GM12878 (cell line): Measurements from ENCODE around the gene CAMTA2. TPM values are rescaled to one million over a fixed set of nuclear protein-coding genes. Genes with fewer than 3 reads are reported as not detected.

ENCODE experiments used
- ATAC-seq: fragments of 200-7000 bp; cut with Tn5 transposase; 3 replicates; pipeline ENCODE4 v1.9.1; 2020; ENCODE audit warnings: mild to moderate bottlenecking, moderate library complexity
- BruUV-seq: library from RNA; stranded (reverse); fragments of 400-500 nt; replicated peaks from 2 replicates; lab custom pipeline; 2021; lab: Mats Ljungman, UMichigan
- CTCF ChIA-PET: fragments of 300-600 bp; sonication (Branson Sonifier 250); formaldehyde crosslinking; extraction: SDS; loops from one replicate; lab custom pipeline; 2021; ENCODE audit warnings: inconsistent platforms; lab: Yijun Ruan, JAX
- POLR2A ChIA-PET: fragments of 350-600 bp; formaldehyde crosslinking; extraction: SDS; loops from one replicate; lab custom pipeline; 2021; ENCODE audit warnings: inconsistent platforms; lab: Charles Lee
- RAD21 ChIA-PET: fragments of 300-600 bp; sonication (Branson Sonifier 250); formaldehyde crosslinking; loops from one replicate; lab custom pipeline; 2023; ENCODE audit warnings: antibody characterized with exemption; ENCODE audit not compliant: unreplicated experiment; lab: Charles Lee
- SMC1A ChIA-PET: fragments of 300-600 bp; sonication (Branson Sonifier 250); formaldehyde crosslinking; loops from one replicate; lab custom pipeline; 2023; ENCODE audit not compliant: unreplicated experiment, uncharacterized antibody; lab: Charles Lee
- DNase-seq: peaks from one replicate; pipeline ENCODE4 v3.0.0-alpha.2; 2011; ENCODE audit warnings: low read depth, low spot score
- FAIRE-seq: peaks from 3 replicates; lab custom pipeline; 2011; peaks lifted over from hg19 to GRCh38; lab: Jason Lieb, UNC
- H2AFZ ChIP-seq: 2 replicates; pipeline ENCODE4 v1.6.0; 2011; ENCODE audit warnings: low read depth, low read length, control low read depth; ENCODE audit not compliant: control insufficient read depth
- H3K27ac ChIP-seq: 2 replicates; pipeline ENCODE4 v1.5.1; 2011; ENCODE audit warnings: control low read depth; ENCODE audit not compliant: control insufficient read depth, insufficient read depth
- H3K27me3 ChIP-seq, 2 experiments: replicated peaks in 1 of 2; 2 replicates each; pipeline versions ENCODE4 v1.6.0 to v1.6.1; 2011; ENCODE audit warnings: low read length in 1 of 2; ENCODE audit not compliant: control insufficient read depth in 2 of 2, insufficient read depth in 2 of 2
- H3K36me3 ChIP-seq, 2 experiments: 2 replicates each; pipeline ENCODE4 v1.5.1; 2011; ENCODE audit warnings: low read length in 1 of 2; ENCODE audit not compliant: control insufficient read depth in 2 of 2, insufficient read depth in 2 of 2
- H3K4me1 ChIP-seq: 2 replicates; pipeline ENCODE4 v1.6.1; 2011; ENCODE audit warnings: mild to moderate bottlenecking, low read length, moderate library complexity, mixed read lengths; ENCODE audit not compliant: control insufficient read depth, insufficient read depth
- H3K4me2 ChIP-seq: 2 replicates; pipeline ENCODE4 v1.6.0; 2011; ENCODE audit warnings: control low read depth; ENCODE audit not compliant: control insufficient read depth, insufficient read depth
- H3K4me3 ChIP-seq: fragments of 200-600 bp; sonication (generic); 2 replicates; pipeline ENCODE4 v1.5.1; 2016
- H3K79me2 ChIP-seq: 2 replicates; pipeline ENCODE4 v1.6.0; 2011; ENCODE audit warnings: low read length; ENCODE audit not compliant: control insufficient read depth, insufficient read depth
- H3K9ac ChIP-seq: 2 replicates; pipeline ENCODE4 v1.8.0; 2011; ENCODE audit warnings: low read length, control low read depth, mixed read lengths; ENCODE audit not compliant: control insufficient read depth, insufficient read depth
- H3K9me3 ChIP-seq: replicated peaks from 3 replicates; pipeline ENCODE4 v1.5.1; 2011; ENCODE audit warnings: mild to moderate bottlenecking, low read length; ENCODE audit not compliant: control insufficient read depth, insufficient read depth
- H4K20me1 ChIP-seq: 2 replicates; pipeline ENCODE4 v1.6.0; 2011; ENCODE audit not compliant: control insufficient read depth, insufficient read depth
- MTA3 ChIP-seq: IDR thresholded peaks from 2 replicates; pipeline ENCODE4 v1.6.1; 2012; ENCODE audit warnings: low read length, inconsistent platforms, borderline replicate concordance
- NFYA ChIP-seq: IDR thresholded peaks from 2 replicates; pipeline ENCODE4 v1.6.1; 2011; ENCODE audit warnings: low read depth, mild to moderate bottlenecking, low read length, improper control_type of control experiment, borderline replicate concordance
- NR2F1 ChIP-seq: fragments of 450-650 bp; conservative IDR thresholded peaks from 2 replicates; pipeline ENCODE4 v1.6.1; 2017; ENCODE audit warnings: mild to moderate bottlenecking
- RAD51 ChIP-seq: fragments of 450-650 bp; IDR thresholded peaks from 2 replicates; pipeline ENCODE4 v1.6.1; 2016; ENCODE audit warnings: moderate library complexity, mild to moderate bottlenecking, inconsistent platforms
- TBL1XR1 ChIP-seq: IDR thresholded peaks from 2 replicates; pipeline ENCODE4 v1.6.1; 2012; ENCODE audit warnings: low read depth, low read length, improper control_type of control experiment
- WGBS: methylation state at CpG from one replicate; pipeline ENCODE4 v1.1.6; 2016; ENCODE audit warnings: low lambda C conversion rate; ENCODE audit not compliant: insufficient replicate concordance, insufficient coverage; ENCODE audit errors: missing lambda C conversion rate; 5-methylcytosine and 5-hydroxymethylcytosine counted together
- in situ Hi-C: fragments of 300-500 bp; cut with MboI; formaldehyde crosslinking; loops from 9 replicates; pipeline ENCODE4 v1.14.3; 2018; ENCODE audit warnings: mixed read lengths
- intact Hi-C: fragments of 100-400 bp; cut with micrococcal nuclease; formaldehyde crosslinking; loops from one replicate; pipeline ENCODE4 v1.14.2; 2022; ENCODE audit not compliant: unreplicated experiment
- polyA plus RNA-seq, 11 experiments: library from polyadenylated mRNA; depleted of rRNA in 4 of 11; unstranded in 6 of 11; stranded (reverse) in 5 of 11; fragments of >200 nt; fragmentation: Nextera tagmentation in 4 of 11; fragmentation: Illumina TruSeq in 1 of 11; extraction: Ambion mirVana in 4 of 11; extraction: Trizol in 1 of 11; gene quantifications; 1 replicate in 1 of 11; 2 replicates in 10 of 11; pipeline versions ENCODE4 v1.2.1 to v1.2.3, GENCODE V29; 2011 to 2016; ENCODE audit warnings: inconsistent platforms in 2 of 11, missing spikeins in 2 of 11, low read depth in 1 of 11
- total RNA-seq, 4 experiments: library from RNA; depleted of rRNA in 3 of 4; stranded (reverse); fragments of >200 nt in 3 of 4; fragmentation: Illumina TruSeq in 1 of 4; extraction: Trizol in 1 of 4; gene quantifications; 2 replicates each; pipeline versions ENCODE4 v1.2.1 to v1.2.3, GENCODE V29; 2013 to 2021

The CAMTA2 gene
- total and polyA plus RNA-seq, 10 of the 15 experiments (the other 5 are each of a cell fraction or from before 2014, with no cell fraction given) = 0.42 to 29.3 (median 11.2) TPM

GRCh38 chr17:4950746-4951204 is 36.7 kb downstream of the CAMTA2 start, which contains the start of gene ENO3:
Gene ENO3 (plus strand): TSS chr17:4951119. CDS start chr17:4951830, 711 bp downstream.
- DNase-seq = no peak
- ChIA-PET RAD21 (interaction anchor here (2.0 to 9.8 kb wide), 2 partner anchors 10 to 15 kb away, joined by 7 to 73 read pairs; partner anchors contain the start of genes RNF167, SLC25A11 and SPAG7), SMC1A (interaction anchor here (1.0 to 3.4 kb wide), 3 partner anchors 11 to 16 kb away, joined by 3 to 24 read pairs (median 12); partner anchors contain the start of genes RNF167, SLC25A11 and SPAG7), CTCF (interaction anchor here (1.6 to 3.4 kb wide), 5 partner anchors 12 to 111 kb away, joined by 4 to 23 read pairs (median 8); partner anchors contain the start of genes RNF167, SLC25A11 and SPAG7), POLR2A (interaction anchor here (0.7 to 17.5 kb wide), 6 partner anchors 9 to 333 kb away, joined by 3 to 272 read pairs (median 4); partner anchors contain the start of genes RNF167, SLC25A11 and SPAG7)
- H4K20me1 ChIP-seq = peaks cover 5% of the 10 kb centered on the region; the same call in 1 of the 2 replicates
- peak within 1 kb of the TSS; percentile 72 for H2AFZ ChIP-seq
- intact Hi-C loops = no loop called here
- H3K27me3 ChIP-seq = no peaks in the 10 kb centered on the region
- BruUV-seq = no TSS peak
- H3K9me3 ChIP-seq = no peaks in the 10 kb centered on the region
- in situ Hi-C loops = no loop called here
- H3K4me3 ChIP-seq = peak within 1 kb of the TSS; percentile 72
- H3K9ac ChIP-seq = peak within 1 kb of the TSS; percentile 97
- H3K27ac ChIP-seq = peak within 1 kb of the TSS; percentile 85
- H3K4me2 ChIP-seq = peak within 1 kb of the TSS; percentile 93
- no peak for ATAC-seq
- peaks cover 8 to 9% of the 10 kb centered on the region in 2 experiments for H3K36me3 ChIP-seq
- TF ChIP-seq NR2F1 (peak; percentile 41; the same call in 1 of the 2 replicates), RAD51 (no peak), TBL1XR1 (no peak), NFYA (no peak), MTA3 (no peak)
- peaks cover 40% of the 10 kb centered on the region for H3K79me2 ChIP-seq
- 24% methylated on average over 7 of the region's 7 CpGs for WGBS
- H3K4me1 ChIP-seq = peaks cover 17% of the 10 kb centered on the region
- FAIRE-seq = no peak
